H9 (cell line): ENCODE measurements around the gene MSL1. TPM values are rescaled to one million over a fixed set of nuclear protein-coding genes. Genes with fewer than 3 reads are reported as not detected.

Experiments
- DNase-seq: peaks from one replicate; pipeline ENCODE4 v3.0.0-alpha.2; 2017
- H2AFZ ChIP-seq: one replicate; pipeline ENCODE4 v1.6.1; 2013; ENCODE audit warnings: mild to moderate bottlenecking, low read length, control low read depth, moderate library complexity
- H2AK5ac ChIP-seq: 2 replicates; pipeline ENCODE4 v1.6.1; 2013; ENCODE audit warnings: low read length, control low read depth, mixed read lengths; ENCODE audit not compliant: insufficient read length
- H2BK120ac ChIP-seq: one replicate; pipeline ENCODE4 v1.6.1; 2013; ENCODE audit warnings: low read depth, mild to moderate bottlenecking, low read length, control low read depth, inconsistent platforms; ENCODE audit not compliant: poor library complexity, severe bottlenecking
- H2BK12ac ChIP-seq: 2 replicates; pipeline ENCODE4 v1.6.1; 2013; ENCODE audit warnings: low read length, control low read depth, mixed read lengths, low read depth; ENCODE audit not compliant: insufficient read length
- H2BK15ac ChIP-seq: 2 replicates; pipeline ENCODE4 v1.6.1; 2013; ENCODE audit warnings: low read depth, low read length, control low read depth
- H2BK20ac ChIP-seq: one replicate; pipeline ENCODE4 v1.6.1; 2013; ENCODE audit warnings: low read depth, mild to moderate bottlenecking, low read length, control low read depth, inconsistent platforms; ENCODE audit not compliant: poor library complexity, severe bottlenecking
- H2BK5ac ChIP-seq: 2 replicates; pipeline ENCODE4 v1.6.1; 2013; ENCODE audit warnings: low read length, control low read depth, mixed read lengths; ENCODE audit not compliant: insufficient read length
- H3K14ac ChIP-seq: 2 replicates; pipeline ENCODE4 v1.6.1; 2013; ENCODE audit warnings: low read length, control low read depth; ENCODE audit not compliant: insufficient read depth
- H3K18ac ChIP-seq: 2 replicates; pipeline ENCODE4 v1.6.1; 2013; ENCODE audit warnings: low read depth, mild to moderate bottlenecking, mixed read lengths, low read length, control low read depth; ENCODE audit not compliant: insufficient read length
- H3K23ac ChIP-seq: 2 replicates; pipeline ENCODE4 v1.6.1; 2013; ENCODE audit warnings: low read length, control low read depth, mixed read lengths, low read depth; ENCODE audit not compliant: insufficient read length
- H3K23me2 ChIP-seq: 2 replicates; pipeline ENCODE4 v1.6.1; 2013; ENCODE audit warnings: low read depth, mild to moderate bottlenecking, mixed read lengths, low read length, control low read depth; ENCODE audit not compliant: insufficient read length, poor library complexity, severe bottlenecking
- H3K27ac ChIP-seq: 2 replicates; pipeline ENCODE4 v1.5.1; 2013; ENCODE audit warnings: low read length, control low read depth, mixed read lengths, low read depth; ENCODE audit not compliant: insufficient read length
- H3K27me3 ChIP-seq: 2 replicates; pipeline ENCODE4 v1.6.1; 2013; ENCODE audit warnings: low read length, control low read depth, inconsistent platforms; ENCODE audit not compliant: insufficient read depth
- H3K4ac ChIP-seq: 2 replicates; pipeline ENCODE4 v1.6.1; 2013; ENCODE audit warnings: low read depth, mild to moderate bottlenecking, control low read depth, inconsistent platforms, low read length, moderate library complexity
- H3K4me1 ChIP-seq: 2 replicates; pipeline ENCODE4 v1.6.1; 2013; ENCODE audit warnings: low read length, control low read depth, inconsistent platforms; ENCODE audit not compliant: insufficient read depth
- H3K4me2 ChIP-seq: 2 replicates; pipeline ENCODE4 v1.6.1; 2013; ENCODE audit warnings: low read length, control low read depth, mixed read lengths; ENCODE audit not compliant: insufficient read length, insufficient read depth
- H3K56ac ChIP-seq: 2 replicates; pipeline ENCODE4 v1.6.1; 2013; ENCODE audit warnings: low read depth, mild to moderate bottlenecking, mixed read lengths, low read length, control low read depth; ENCODE audit not compliant: insufficient read length
- H3K79me1 ChIP-seq: 2 replicates; pipeline ENCODE4 v1.6.1; 2013; ENCODE audit warnings: low read depth, mild to moderate bottlenecking, moderate library complexity, low read length, control low read depth, inconsistent platforms; ENCODE audit not compliant: insufficient read depth, poor library complexity, severe bottlenecking
- H3K79me2 ChIP-seq: 2 replicates; pipeline ENCODE4 v1.6.1; 2013; ENCODE audit warnings: low read length, control low read depth, inconsistent platforms; ENCODE audit not compliant: insufficient read depth
- H3K9ac ChIP-seq: 2 replicates; pipeline ENCODE4 v1.6.1; 2013; ENCODE audit warnings: low read length, control low read depth, mixed read lengths; ENCODE audit not compliant: insufficient read length; ENCODE audit errors: extremely low read depth
- H3K9me3 ChIP-seq: one replicate; pipeline ENCODE4 v1.6.1; 2013; ENCODE audit warnings: low read depth, low read length, inconsistent platforms; ENCODE audit not compliant: control insufficient read depth
- H3T11ph ChIP-seq: one replicate; pipeline ENCODE4 v1.6.1; 2013; ENCODE audit warnings: mild to moderate bottlenecking, low read length, control low read depth, inconsistent platforms
- H4K20me1 ChIP-seq: one replicate; pipeline ENCODE4 v1.6.1; 2013; ENCODE audit not compliant: control insufficient read depth, insufficient read length, insufficient read depth
- H4K5ac ChIP-seq: 2 replicates; pipeline ENCODE4 v1.6.1; 2013; ENCODE audit warnings: low read depth, mild to moderate bottlenecking, mixed read lengths, low read length, control low read depth; ENCODE audit not compliant: insufficient read length
- H4K8ac ChIP-seq: replicated peaks from 2 replicates; pipeline ENCODE4 v1.6.1; 2013; ENCODE audit warnings: low read length, control low read depth, mixed read lengths, low read depth; ENCODE audit not compliant: insufficient read length
- H4K91ac ChIP-seq: 2 replicates; pipeline ENCODE4 v1.6.1; 2013; ENCODE audit warnings: low read depth, mild to moderate bottlenecking, moderate library complexity, mixed read lengths, low read length, control low read depth; ENCODE audit not compliant: insufficient read length
- H3K27ac Mint-ChIP-seq, 3 experiments: 2 replicates in 2 of 3; 3 replicates in 1 of 3; pipeline ENCODE4 v1.8.0; 2020 to 2021; ENCODE audit warnings: mixed read lengths in 3 of 3, mild to moderate bottlenecking in 1 of 3, moderate library complexity in 1 of 3
- H3K27me3 Mint-ChIP-seq: 2 replicates; pipeline ENCODE4 v1.8.0; 2021; ENCODE audit warnings: low read depth, mild to moderate bottlenecking, moderate library complexity, mixed read lengths
- H3K36me3 Mint-ChIP-seq, 3 experiments: 2 replicates in 2 of 3; 3 replicates in 1 of 3; pipeline ENCODE4 v1.8.0; 2020 to 2021; ENCODE audit warnings: low read depth in 3 of 3, mixed read lengths in 3 of 3; ENCODE audit not compliant: insufficient read depth in 1 of 3
- H3K4me1 Mint-ChIP-seq, 2 experiments: 2 replicates each; pipeline ENCODE4 v1.8.0; 2020; ENCODE audit warnings: mixed read lengths in 2 of 2
- H3K4me3 Mint-ChIP-seq, 2 experiments: 2 replicates in 1 of 2; 3 replicates in 1 of 2; pipeline ENCODE4 v1.8.0; 2020 to 2021; ENCODE audit warnings: mild to moderate bottlenecking in 2 of 2, mixed read lengths in 2 of 2, moderate library complexity in 1 of 2
- H3K9me3 Mint-ChIP-seq, 2 experiments: 2 replicates in 1 of 2; 3 replicates in 1 of 2; pipeline ENCODE4 v1.8.0; 2020; ENCODE audit warnings: mild to moderate bottlenecking in 2 of 2, mixed read lengths in 2 of 2, moderate library complexity in 1 of 2
- CTCF ChIP-seq: fragments of 200-600 bp; sonication (generic); conservative IDR thresholded peaks from 3 replicates; pipeline ENCODE4 v1.8.0; 2021; ENCODE audit warnings: antibody characterized with exemption, mild to moderate bottlenecking
- WGBS: extraction: QIAGEN DNeasy Blood & Tissue Kit; methylation state at CpG from one replicate; pipeline ENCODE4 v1.1.7; 2013; ENCODE audit warnings: missing lambda C conversion rate, low lambda C conversion rate, mixed read lengths; ENCODE audit not compliant: insufficient read length; ENCODE audit errors: extremely low coverage; 5-methylcytosine and 5-hydroxymethylcytosine counted together
- total RNA-seq: library from RNA; stranded (reverse); gene quantifications from 2 replicates; pipeline ENCODE4 v1.2.1, GENCODE V29; 2021

The MSL1 gene
- total RNA-seq, 1 experiment from 2014 or later, result 105 TPM

- DNase-seq, result no peak
- Mint-ChIP-seq H3K9me3 (no peaks in the 10 kb centered on the region), H3K4me3 (no peak overlapping the region)
These were observed 29.2 kb upstream of the MSL1 start for GRCh38 chr17:40092581-40092980.

More at GRCh38 chr17:40092581-40092980, 29.2 kb upstream of the MSL1 start:
- Histone ChIP-seq H3K18ac (no peak overlapping the region), H3T11ph (no peak overlapping the region), H3K4me1 (no peaks in the 10 kb centered on the region; the same call in 1 of the 2 replicates), H4K5ac (no peak overlapping the region), H3K9ac (no peak overlapping the region), H2BK20ac (no peak overlapping the region), H3K27ac (no peak overlapping the region), H2BK120ac (no peak overlapping the region), H2BK15ac (no peak overlapping the region), H3K4me2 (no peak overlapping the region), H3K56ac (no peak overlapping the region), H2BK12ac (no peak overlapping the region), H2AFZ (no peak overlapping the region), H3K79me1 (no peaks in the 10 kb centered on the region), H4K91ac (no peak overlapping the region), H2BK5ac (no peak overlapping the region), H3K14ac (no peak overlapping the region), H3K23me2 (no peaks in the 10 kb centered on the region), H3K23ac (no peak overlapping the region), H3K9me3 (no peaks in the 10 kb centered on the region), H3K4ac (no peak overlapping the region), H4K20me1 (peaks cover 2% of the 10 kb centered on the region), H3K27me3 (no peaks in the 10 kb centered on the region), H4K8ac (no peak overlapping the region), H2AK5ac (no peak overlapping the region), H3K79me2 (no peaks in the 10 kb centered on the region)
- WGBS, result no CpG with 5 or more reads among the region's 3 CpGs
- no peak for TF ChIP-seq CTCF
- Mint-ChIP-seq H3K27ac (no peak overlapping the region), H3K4me1 (peaks cover 10 to 49% of the 10 kb centered on the region in 2 experiments; a peak in 3 of 4 replicates), H3K36me3 (peaks cover 28 to 51% (median 38%) of the 10 kb centered on the region in 3 experiments), H3K27me3 (no peaks in the 10 kb centered on the region)
